Skeletal muscle cell (primary cell): ENCODE results near the gene ITIH5.

ENCODE experiments used
- DNase-seq: peaks from one replicate; pipeline ENCODE4 v3.0.0-alpha.2; 2010; ENCODE audit warnings: low read depth
- H3K4me3 ChIP-seq: 2 replicates; pipeline ENCODE4 v1.5.1; 2011; ENCODE audit warnings: low read depth, mild to moderate bottlenecking, control low read depth, low read length, moderate library complexity

ITIH5 gene

DNA sequence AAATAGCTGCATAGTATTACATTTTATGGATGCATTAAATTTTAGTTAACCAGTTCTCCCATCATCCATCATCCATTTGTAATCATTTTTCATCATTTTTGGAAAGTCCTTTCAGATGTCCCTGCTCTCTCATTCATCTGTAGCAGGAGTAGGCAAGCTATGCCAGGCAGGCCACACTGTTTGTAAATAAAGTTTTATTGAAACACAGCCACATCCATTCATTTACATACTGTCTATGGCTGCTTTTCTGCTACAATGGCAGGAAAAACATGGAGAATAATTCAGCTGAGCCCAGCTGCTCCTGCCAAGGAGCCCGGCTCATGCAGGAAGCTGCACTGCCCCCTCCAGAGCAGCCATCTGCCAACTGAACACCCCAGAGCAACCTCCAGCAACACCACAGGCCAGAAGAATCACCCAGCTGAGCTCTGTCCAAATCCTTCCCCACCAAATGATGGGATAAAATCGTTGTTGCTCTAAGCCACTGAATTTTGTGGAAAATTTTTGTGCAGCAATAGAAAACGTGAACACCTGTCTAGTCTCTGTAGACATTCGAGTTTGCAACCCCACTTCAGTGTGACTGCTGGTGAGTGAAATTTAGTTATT, 19.6 kb downstream of the ITIH5 start:
- no peak overlapping the region for H3K4me3 ChIP-seq
- DNase-seq = no peak

DNA sequence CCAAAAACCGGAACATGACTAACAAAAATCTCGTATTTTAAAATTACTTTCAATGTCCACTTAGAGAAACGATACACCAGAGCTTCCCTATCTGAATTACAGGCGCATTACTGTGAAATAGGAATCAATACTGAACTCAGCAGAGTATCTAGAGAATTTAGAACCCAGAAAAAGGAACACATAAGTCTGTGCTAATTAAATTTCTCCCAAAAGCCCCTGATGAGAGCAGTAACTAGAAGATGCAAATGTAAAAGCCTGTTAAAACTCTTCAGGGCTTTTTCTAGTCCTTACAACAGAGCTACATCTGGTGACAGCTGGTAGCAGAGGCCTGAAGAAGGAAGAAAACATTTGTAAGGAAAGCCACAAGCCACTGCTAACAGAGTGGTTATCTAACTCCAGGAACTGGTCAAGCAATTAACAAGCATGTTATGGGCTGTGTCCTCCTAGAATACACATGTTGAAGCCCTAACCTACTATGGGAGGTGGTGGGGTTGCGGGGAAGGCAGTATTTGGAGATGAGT, 24.2 kb downstream of the ITIH5 start:
- no peak for DNase-seq
- H3K4me3 ChIP-seq = no peak overlapping the region

DNA sequence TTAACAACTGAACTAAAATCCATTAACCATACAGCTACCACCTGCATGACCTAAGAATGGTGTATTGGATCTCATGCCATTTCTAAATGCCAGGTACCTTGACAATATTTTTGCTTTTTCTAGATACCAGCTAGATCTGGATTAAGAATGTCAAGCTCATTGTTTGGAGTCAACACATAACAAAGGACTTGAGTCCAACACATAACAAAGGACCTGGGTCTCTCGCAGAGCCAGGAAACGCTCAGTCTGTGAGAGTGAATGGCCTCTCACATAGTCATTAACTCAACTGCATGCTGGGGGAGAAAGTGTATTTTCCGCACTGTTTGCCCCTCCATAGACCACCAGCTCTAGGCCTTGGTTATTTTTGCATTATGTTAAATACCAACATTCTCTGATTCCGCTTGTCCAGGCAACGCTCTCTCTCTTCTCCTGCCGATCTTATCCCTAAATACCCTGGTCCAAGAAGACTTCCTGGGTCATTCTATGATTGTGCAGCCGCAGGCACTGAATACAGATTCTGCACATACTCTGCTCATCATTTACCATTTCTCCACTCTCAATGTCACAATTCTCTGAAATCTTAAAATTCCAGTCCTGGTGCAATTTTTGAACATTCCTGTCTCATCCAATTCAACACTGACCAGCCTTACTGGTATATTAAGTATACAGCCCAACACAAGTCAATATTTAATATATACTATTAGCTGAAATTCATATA, 31.2 kb downstream of the ITIH5 start:
- H3K4me3 ChIP-seq = no peak overlapping the region
- no peak for DNase-seq

DNA sequence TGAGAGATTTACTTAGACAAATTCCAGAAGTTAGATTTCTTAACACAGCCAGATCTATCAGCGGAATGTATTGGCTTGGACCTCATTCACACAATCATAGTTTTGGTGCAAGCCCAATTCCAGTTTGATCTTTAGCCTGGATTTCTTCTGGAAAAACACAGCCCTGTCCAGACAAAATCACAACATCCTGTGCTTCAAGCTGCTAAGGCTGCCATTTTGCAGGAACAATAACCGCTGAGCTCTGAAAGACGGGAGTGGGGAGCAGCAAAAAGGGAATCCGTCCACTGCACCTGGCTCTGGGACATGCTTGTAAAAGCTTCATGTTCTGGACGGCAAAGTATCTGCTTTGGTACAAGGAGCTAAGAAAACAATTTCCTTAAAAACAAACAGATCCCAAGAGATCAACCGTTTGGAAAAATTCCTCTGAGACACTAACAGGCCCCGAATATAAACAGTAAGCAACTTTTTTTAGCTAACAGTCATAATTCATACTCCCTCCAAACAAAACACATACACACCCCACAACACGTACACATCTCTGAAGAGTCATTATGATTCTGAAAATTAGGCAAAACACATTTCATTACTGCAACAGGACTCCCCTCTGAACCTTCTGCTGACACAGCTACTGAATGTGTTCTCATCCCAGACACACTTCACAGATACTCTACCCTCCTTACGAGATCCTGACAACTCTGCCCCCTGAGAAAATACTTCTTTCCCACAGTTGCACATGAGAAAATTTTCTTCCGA, 32.4 kb downstream of the ITIH5 start:
- DNase-seq = no peak
- H3K4me3 ChIP-seq = no peak overlapping the region

DNA sequence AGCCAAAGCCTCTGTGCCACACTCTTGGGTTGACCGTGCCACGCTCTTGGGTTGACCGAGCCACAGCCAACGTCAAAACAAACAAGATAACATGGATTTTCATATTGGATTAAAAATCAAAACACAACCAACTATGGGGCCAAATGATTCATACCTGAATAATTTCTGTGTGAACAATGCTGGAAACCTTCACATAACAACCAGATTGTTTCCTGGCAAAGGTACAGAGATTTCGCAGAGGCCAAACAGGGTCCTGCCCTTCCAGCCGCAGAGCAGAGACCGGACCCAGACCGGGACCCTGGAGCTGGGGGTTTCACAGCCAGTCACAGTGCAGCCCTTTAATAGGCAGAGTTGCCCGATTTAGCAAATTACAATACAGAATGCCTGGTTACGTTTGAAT, 40.5 kb downstream of the ITIH5 start:
- no peak overlapping the region for H3K4me3 ChIP-seq
- no peak for DNase-seq

DNA sequence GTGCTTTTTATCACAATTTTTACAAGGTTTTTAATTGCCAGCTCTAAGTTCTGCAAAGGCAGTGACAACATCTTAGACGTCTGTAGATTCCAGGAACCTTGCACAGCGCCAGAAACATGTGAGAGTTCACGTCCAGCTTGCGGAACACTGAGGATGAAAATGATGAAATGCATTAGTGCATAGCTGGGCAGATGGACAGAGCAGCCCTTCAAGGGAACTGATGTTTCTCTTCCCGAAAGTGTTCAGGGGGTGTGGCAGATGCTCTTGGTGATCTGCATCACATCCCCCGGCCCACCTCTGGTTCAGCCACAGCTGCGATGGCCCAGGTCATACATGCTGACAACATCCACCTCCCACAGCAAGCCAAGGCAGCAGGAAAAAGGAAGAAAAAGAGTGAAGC, 40.9 kb downstream of the ITIH5 start:
- peak; percentile 19 for DNase-seq
- H3K4me3 ChIP-seq = no peak overlapping the region

DNA sequence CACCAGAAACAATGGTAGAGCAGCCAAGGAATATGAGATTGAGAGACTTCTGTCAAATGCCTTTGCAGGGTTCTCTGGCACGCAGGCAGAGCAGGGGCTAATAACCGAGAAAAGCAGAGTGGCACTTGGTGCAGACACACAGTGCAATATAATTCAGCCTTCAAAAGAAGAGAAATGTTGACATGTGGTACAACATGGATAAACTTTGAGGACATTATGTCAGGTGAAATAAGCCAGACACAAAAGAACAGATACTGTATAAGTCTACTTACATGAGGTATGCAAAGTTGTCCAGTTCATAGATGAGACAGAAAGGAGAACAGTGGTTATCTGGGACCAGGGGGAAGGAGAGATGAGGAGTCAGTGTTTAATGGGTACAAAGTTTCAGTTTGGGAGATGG, 41.8 kb downstream of the ITIH5 start:
- no peak for DNase-seq
- no peak overlapping the region for H3K4me3 ChIP-seq

DNA sequence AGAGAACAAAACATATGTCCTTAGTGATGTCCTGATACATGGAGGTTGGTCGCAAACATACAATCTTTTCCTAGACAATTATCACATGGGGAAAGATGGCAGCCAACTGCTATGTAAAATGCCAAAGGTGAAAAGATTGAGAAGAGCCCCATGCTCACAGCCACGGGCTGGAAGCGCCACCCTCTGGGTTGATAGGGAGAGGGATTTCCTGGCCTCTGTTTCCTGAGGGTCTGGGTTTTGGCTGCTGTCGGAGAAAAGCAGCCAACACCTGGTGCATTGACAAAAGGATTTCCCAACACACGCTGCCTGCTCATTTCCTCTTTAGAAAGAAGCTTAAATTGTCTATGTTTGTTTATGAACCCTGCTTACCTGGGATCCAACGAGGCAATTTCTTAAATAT, 43.8 kb downstream of the ITIH5 start:
- no peak overlapping the region for H3K4me3 ChIP-seq
- DNase-seq = no peak

DNA sequence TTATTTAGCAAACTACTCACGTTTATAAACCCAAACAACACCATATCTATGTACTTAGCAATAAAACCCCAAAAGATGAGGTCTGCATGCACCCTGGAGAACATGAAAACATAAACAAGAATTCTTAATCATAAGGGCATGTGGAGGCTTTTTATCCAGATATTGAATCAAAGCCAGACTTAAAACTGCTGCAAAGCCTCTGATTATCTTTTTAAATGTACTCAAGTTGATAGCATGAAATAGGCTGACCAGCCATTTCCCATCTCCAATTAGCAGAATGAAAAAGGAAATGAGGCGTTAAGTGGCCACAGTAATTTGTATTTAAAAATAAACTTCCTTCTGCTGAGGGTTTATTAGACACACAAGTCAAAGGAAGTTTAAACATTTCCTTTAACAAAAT, 48.3 kb downstream of the ITIH5 start:
- H3K4me3 ChIP-seq = no peak overlapping the region
- DNase-seq = no peak

DNA sequence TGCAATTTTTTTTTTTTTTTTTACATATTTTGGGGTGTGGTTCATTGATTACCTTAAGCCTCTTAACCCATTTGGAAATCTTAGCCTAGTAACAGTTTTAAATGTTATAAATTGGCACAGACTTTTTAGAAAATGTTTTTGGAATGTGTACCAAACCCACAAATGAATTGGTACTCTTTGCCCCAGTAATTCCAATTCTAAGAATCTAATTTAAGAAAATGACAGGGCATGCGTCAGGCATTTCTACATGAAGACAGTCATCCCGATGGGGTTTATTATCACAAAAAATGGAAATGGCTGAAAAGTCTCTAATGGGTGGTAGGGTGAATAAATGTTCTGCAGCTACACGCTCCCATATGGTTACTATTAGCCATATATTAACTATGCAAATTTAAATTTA, 54.9 kb downstream of the ITIH5 start:
- no peak for DNase-seq

DNA sequence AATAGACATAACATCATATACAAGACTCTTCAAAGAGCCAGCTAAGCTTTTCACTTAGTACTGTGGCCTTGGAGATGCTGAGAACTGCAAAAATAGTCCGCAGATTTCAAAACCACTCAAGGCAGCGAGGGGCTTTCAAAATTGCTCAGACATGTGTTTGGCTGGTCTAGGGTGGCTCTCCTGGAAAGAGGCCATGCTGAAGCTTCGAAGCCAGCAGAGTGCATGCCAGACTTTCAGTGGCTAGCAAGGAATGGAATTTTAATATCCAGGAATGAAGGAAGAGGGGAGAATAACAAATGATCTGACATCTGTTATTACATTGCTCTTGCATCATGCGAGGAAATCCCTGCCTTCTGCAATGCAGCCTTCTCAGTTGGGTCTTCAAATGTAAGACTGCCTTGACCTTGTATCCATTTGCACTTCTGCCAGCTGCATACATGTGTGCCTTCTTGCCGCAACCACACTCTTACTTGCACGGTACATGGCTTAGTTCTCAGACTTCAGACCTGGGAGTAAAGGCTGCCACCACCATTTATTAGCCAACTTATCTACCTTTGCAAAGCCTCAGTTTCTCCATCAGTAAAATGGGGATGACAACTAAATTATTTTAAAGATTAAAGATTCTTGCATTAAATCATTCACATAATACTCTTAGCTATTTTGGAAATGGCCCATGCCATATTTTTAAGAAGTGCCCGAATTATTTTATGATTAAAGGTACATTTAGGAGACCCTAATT, 55.9 kb downstream of the ITIH5 start:
- DNase-seq = peak; percentile 83

More for the DNA sequence above, 54.9 kb downstream of the ITIH5 start:
- H3K4me3 ChIP-seq = no peak overlapping the region

DNA sequence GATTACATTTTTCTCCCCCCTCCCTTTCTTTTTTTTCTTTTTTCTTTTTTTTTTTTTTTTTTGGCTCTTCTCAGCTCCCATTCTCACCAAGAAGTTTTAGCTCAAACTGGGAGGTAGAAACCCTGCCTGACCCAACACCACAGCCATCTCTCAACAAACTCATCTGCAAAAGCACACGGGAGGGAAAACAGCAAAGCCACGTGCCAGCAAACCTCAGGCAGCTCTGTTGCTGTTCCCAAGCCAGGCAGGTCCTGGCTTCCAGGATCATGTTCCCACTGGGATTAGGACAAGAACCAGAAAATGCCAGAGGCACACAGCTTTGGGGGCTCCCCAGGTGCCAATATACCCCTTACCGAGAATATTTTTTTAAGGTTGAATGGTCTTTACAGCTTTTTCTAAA, 56.7 kb downstream of the ITIH5 start:
- no peak overlapping the region for H3K4me3 ChIP-seq
- DNase-seq = no peak

More for the DNA sequence above, 55.9 kb downstream of the ITIH5 start:
- no peak overlapping the region for H3K4me3 ChIP-seq

DNA sequence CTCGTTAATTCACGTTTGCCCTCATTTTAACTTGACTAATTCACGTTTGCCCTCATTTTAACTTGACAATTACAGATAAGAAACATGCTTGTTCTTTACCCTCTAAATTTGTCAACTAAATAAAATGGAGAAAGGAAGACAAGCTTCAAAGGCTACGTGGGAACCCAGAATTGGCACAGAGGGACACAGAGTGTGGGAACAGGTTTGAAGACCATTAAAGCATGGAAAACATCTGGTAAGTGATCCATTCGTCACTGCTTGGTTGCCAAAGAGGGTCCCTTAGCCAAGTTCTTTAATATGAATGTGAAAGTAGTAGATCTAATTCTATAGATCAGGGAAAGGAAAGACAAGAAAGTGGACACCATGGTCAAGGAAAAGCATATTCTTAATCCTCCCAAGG, 57.2 kb downstream of the ITIH5 start:
- no peak overlapping the region for H3K4me3 ChIP-seq
- no peak for DNase-seq

DNA sequence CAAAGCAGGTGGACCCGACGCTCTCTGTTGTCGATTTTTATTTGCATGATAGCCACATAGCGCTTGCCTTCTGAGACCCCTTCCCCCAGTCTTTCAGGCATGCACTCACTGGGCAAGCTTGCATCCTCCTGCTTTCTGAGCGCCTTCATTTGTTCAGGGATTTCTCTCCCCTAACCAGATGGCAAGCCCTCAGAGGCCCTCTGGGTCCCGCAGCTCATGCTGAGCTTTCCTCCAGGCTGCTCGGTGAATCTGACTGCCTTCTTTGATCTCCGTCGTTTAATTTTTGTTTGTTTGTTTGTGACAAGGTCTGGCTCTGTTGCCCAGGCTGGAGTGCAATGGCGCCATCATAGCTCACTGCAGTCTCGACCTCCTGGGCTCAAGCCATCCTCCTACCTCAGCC, 58.8 kb downstream of the ITIH5 start:
- no peak for DNase-seq
- no peak overlapping the region for H3K4me3 ChIP-seq

DNA sequence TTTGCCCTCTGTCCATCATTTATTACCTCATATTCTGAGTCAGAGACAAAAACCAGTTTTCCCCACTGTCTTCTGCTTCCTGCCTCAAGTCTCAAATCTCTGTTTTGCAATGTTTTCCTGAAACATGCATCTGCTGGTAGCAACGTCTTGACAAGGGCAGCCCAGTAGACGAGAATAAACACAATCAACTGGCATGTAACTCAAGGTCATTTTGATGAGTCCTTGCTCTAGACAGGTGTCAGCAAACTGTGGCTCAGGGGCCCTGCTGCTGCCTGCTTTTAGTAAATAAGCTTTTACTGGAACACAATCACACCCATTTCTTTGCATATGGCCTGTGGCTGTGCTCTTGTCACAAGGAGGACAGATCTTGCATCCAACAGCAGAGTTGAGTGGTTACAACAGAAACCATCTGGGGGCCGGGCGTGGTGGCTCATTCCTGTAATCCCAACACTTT, 59.8 kb downstream of the ITIH5 start:
- no peak for DNase-seq
- H3K4me3 ChIP-seq = no peak overlapping the region

DNA sequence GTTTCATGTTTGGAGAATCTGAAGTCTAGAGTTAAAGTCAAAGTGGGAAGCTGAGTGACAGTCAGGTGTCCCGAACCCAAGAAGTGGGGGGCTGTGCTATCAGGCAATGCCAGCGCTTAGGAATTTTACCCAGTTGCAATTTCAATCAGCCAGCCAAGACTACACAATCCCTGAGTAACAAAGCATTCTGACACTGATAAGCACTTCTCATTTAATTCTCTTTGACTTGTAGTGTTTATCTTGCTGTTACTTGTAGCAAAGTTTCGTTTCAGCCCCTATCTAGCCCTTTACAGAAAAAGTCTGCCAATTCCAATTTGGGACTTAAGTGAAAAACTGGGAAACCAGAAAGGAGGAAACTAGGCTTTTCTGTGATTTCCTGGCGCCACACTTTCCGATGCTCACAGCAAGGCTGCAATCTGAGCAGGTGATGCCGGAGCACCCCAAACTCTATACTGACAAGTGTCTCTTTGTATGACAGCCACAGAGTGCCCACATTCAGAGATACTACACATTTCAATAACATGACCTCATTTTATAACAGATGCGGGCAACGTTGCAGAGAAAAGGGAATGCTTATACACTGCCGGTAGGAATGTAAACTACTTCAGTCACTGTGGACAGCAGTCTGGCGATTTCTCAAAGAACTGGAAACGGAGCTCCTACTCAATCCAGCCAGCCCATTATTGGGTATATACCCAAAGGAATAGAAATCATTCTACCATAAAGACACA, 61.0 kb downstream of the ITIH5 start:
- no peak for DNase-seq

DNA sequence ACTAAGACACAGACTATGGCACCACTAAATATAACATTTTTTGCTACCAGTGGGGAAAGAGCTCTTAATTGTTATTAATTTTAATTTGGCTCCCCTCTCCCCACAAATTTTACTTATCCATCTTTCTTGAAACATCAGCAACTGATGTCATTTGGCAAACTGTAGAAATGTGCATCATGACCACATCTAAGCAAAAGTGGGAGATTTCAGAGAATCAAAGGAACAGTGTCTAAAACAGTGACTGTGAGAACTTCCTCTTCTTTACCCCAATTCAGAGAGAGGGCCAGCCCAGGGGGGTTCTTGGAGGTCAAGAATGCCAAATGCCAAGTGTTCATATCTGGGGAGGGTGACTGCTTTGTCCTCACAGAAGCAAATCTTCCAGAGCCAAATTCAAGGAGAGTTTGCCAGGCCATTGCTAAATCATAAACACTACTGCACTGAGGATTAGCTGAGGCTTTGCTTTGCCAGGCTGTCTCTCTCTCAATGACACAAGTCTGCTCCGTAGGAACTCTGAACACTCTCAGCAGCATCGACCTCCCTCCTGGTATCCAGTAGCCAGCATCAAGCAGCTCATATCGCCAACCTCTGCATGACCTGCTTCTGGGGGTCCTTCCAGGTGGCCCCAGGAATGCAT, 65.6 kb downstream of the ITIH5 start:
- DNase-seq = no peak
- H3K4me3 ChIP-seq = no peak overlapping the region

More for the DNA sequence above, 61.0 kb downstream of the ITIH5 start:
- no peak overlapping the region for H3K4me3 ChIP-seq

DNA sequence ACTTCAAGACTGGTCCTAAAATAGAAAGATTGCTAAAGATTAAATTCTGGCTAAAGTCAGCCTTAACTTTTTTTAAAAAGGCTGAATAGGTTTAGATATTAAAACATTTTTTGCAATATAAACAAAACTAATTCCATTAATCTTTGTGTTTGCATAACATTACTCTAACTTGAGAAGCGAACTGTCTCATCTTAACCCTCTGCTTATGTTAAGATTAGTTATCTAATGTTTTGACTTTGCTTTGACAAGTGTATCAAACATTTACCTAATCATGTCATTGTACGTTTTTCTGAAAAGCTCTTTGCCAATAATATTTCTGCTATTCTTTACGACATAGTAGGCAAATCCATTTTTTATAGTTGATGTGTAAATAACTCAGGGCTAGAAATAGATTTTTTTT, 68.0 kb downstream of the ITIH5 start:
- no peak overlapping the region for H3K4me3 ChIP-seq
- no peak for DNase-seq

DNA sequence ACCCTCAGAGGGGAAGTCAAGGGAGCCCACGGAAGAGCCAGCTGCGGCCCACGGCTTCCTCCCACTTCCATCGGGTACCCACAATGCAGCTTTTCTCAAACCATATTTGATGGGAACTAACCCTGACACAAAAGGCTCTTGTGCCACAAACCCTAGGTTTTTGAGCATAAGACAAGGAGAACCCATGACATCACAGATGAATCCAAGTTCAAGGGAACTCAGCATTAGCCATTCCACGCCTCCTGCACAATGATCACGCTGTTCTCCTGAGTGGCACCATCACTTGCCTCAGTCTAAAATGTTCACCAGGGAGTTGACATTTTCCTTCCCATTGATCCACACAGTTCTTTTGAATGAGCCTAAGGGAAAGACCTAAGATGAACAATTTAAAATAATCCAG, 70.4 kb downstream of the ITIH5 start:
- no peak overlapping the region for H3K4me3 ChIP-seq
- no peak for DNase-seq
